ENCODE data around the gene SPNS1. TPM values are rescaled to one million over a fixed set of nuclear protein-coding genes. Genes with fewer than 3 reads are reported as not detected.

Gene SPNS1
- total RNA-seq, 1 donor from 2014 or later = 77.5 TPM

DNA sequence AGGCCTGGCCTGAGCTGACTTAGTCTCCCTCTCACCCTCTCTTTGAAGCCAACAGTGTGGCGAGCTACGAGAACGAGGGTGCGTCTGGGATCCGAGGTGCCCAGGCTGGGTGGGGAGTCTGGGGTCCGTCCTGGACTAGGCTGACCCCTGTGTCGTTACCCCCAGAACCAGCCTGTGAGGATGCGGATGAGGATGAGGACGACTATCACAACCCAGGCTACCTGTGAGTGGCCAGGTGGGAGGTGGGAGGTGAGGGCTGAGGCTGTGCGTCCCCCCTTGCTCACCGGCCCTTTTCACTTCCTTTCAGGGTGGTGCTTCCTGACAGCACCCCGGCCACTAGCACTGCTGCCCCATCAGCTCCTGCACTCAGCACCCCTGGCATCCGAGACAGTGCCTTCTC is 11.9 kb downstream of the SPNS1 start:
- intact Hi-C loops (cut with DNase I) = no loop called here

GRCh38 chr16:28987170-28987853 is 12.7 kb downstream of the SPNS1 start:
- H3K27me3 ChIP-seq (ENCODE audit: low read depth) = no peaks in the 10 kb centered on the region
- H3K9me3 ChIP-seq = no peaks in the 10 kb centered on the region
- peaks cover 66% of the 10 kb centered on the region for H3K36me3 ChIP-seq
- H3K4me1 ChIP-seq = no peaks in the 10 kb centered on the region
- TF ChIP-seq, protein P1, sequence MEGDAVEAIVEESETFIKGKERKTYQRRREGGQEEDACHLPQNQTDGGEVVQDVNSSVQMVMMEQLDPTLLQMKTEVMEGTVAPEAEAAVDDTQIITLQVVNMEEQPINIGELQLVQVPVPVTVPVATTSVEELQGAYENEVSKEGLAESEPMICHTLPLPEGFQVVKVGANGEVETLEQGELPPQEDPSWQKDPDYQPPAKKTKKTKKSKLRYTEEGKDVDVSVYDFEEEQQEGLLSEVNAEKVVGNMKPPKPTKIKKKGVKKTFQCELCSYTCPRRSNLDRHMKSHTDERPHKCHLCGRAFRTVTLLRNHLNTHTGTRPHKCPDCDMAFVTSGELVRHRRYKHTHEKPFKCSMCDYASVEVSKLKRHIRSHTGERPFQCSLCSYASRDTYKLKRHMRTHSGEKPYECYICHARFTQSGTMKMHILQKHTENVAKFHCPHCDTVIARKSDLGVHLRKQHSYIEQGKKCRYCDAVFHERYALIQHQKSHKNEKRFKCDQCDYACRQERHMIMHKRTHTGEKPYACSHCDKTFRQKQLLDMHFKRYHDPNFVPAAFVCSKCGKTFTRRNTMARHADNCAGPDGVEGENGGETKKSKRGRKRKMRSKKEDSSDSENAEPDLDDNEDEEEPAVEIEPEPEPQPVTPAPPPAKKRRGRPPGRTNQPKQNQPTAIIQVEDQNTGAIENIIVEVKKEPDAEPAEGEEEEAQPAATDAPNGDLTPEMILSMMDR (IDR thresholded peaks at IDR 0.05) = no peak
- intact Hi-C loops (cut with DNase I) = no loop called here
- no peak for ATAC-seq
- H3K27ac ChIP-seq = no peak overlapping the region
- no peak for DNase-seq
- H3K4me3 ChIP-seq = peak overlapping the region; percentile 48

More for the DNA sequence above, 11.9 kb downstream of the SPNS1 start:
- ATAC-seq (no peak), DNase-seq (no peak)
- Histone ChIP-seq H3K27ac (no peak overlapping the region), H3K4me3 (peak overlapping the region; percentile 48), H3K9me3 (no peaks in the 10 kb centered on the region), H3K4me1 (no peaks in the 10 kb centered on the region), H3K36me3 (peaks cover 74% of the 10 kb centered on the region), H3K27me3 (ENCODE audit: low read depth) (no peaks in the 10 kb centered on the region)
- TF ChIP-seq, protein P1 (IDR thresholded peaks at IDR 0.05) = no peak

DNA sequence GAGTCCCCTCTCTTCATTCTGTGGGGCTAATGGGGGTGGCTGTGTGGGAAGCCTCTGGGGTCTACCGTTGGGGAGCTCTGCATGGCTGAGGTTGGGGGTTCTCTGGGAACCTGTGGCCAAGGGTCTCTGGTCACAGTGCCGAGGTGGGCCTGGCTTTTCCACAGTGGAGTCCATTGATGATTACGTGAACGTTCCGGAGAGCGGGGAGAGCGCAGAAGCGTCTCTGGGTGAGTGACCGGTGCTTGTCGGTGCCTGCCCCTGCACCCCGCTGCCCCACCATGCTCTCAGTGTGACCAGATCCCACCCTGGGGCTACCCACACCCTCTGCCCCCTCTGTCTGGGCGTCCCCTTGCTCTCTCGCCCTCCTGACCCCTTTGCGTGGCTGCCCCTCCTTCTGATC is 14.8 kb downstream of the SPNS1 start:
- ATAC-seq = no peak
- Histone ChIP-seq H3K27me3 (ENCODE audit: low read depth) (no peaks in the 10 kb centered on the region), H3K4me3 (no peak overlapping the region), H3K9me3 (no peaks in the 10 kb centered on the region), H3K4me1 (no peaks in the 10 kb centered on the region), H3K27ac (no peak overlapping the region), H3K36me3 (peaks cover 46% of the 10 kb centered on the region)
- DNase-seq = no peak
- TF ChIP-seq, protein P1 (IDR thresholded peaks at IDR 0.05) = no peak
- intact Hi-C loops (cut with DNase I) = no loop called here

DNA sequence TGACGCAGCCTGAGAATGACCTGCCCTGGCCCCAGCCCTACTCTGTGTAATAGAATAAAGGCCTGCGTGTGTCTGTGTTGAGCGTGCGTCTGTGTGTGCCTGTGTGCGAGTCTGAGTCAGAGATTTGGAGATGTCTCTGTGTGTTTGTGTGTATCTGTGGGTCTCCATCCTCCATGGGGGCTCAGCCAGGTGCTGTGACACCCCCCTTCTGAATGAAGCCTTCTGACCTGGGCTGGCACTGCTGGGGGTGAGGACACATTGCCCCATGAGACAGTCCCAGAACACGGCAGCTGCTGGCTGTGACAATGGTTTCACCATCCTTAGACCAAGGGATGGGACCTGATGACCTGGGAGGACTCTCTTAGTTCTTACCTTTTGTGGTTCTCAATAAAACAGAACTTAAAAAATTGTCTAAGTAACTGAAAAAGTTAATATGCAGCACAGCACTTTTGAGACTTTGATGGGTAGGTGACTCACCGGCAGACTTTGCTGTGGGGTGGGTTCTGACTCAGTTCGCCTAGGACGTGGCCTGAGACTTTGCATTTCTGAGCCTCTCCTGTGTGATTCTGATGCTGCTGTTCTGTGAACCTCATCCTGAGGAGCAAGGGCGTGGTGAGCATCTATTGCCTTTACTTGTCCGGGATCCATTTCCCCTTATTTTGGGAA is 15.9 kb downstream of the SPNS1 start:
- ATAC-seq (no peak), DNase-seq (no peak)
- Histone ChIP-seq H3K27me3 (ENCODE audit: low read depth) (no peaks in the 10 kb centered on the region), H3K4me1 (no peaks in the 10 kb centered on the region), H3K36me3 (peaks cover 41% of the 10 kb centered on the region), H3K4me3 (no peak overlapping the region), H3K9me3 (no peaks in the 10 kb centered on the region), H3K27ac (no peak overlapping the region)
- intact Hi-C loops (cut with DNase I) = no loop called here
- TF ChIP-seq, protein P1 (IDR thresholded peaks at IDR 0.05) = no peak

GRCh38 chr16:28991687-28992086 is 17.1 kb downstream of the SPNS1 start:
- H3K9me3 ChIP-seq = no peaks in the 10 kb centered on the region
- no peak overlapping the region for H3K27ac ChIP-seq
- H3K27me3 ChIP-seq (ENCODE audit: low read depth) = no peaks in the 10 kb centered on the region
- ATAC-seq (no peak), DNase-seq (no peak)
- intact Hi-C loops (cut with DNase I) = no loop called here
- TF ChIP-seq, protein P1 (IDR thresholded peaks at IDR 0.05) = no peak
- H3K36me3 ChIP-seq = peaks cover 34% of the 10 kb centered on the region
- H3K4me3 ChIP-seq = no peak overlapping the region
- H3K4me1 ChIP-seq = no peaks in the 10 kb centered on the region

All from lower lobe of right lung (tissue), 2 donors.